HCEC 1CT (cell line): ENCODE results near the gene TOP3A.

ENCODE experiments used
- DNase-seq: peaks from one replicate; pipeline ENCODE4 v3.0.0-alpha.2; 2017

The TOP3A gene

DNA sequence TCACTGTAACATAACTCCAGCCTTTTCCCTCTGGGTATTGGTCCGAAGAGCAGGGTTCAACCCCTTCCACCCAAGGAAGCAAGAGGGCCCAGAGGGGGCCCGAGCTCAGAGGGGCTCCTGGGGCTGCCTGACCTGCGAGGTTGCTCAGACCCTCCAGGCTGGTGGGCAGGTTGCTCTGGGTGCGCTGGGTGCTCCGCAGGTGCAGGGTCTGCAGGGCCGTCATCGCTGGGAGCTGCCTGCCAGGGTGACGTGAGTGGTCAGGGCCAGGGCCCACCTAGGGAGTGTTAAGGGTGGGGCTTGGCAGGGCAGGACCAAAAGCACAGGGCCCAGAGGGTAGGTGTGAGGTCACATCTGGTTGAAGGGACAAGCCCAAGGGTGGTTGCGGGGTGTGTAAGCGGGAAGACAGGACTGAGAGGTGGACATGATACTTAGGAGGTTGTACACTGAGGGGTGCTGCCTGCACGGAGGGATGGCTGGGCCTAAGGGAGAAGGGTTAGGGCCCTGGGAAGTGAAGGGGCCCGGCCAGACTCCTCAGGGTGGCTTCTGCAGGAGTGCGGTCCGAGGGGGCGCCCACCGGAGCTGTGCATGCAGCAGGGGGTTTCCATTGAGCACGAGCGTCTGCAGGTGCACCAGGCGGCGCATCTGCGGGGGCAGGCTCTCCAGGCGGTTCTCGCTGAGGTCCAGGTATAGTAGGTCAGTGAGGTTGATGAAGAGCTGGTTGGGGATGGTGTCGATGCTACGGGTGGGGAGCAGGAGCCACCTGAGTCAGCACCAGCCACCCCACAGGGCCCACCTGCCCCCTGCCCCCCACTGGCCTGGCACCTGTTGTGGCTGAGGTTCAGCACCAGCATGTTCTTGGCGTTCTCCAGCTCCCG lies 60.6 kb downstream of the TOP3A start:
- no peak for DNase-seq

GRCh38 chr17:18253187-18253884 lies 61.5 kb downstream of the TOP3A start:
- no peak for DNase-seq

GRCh38 chr17:18252160-18252559 lies 62.6 kb downstream of the TOP3A start:
- no peak for DNase-seq

GRCh38 chr17:18251204-18251603 lies 63.6 kb downstream of the TOP3A start:
- no peak for DNase-seq

DNA sequence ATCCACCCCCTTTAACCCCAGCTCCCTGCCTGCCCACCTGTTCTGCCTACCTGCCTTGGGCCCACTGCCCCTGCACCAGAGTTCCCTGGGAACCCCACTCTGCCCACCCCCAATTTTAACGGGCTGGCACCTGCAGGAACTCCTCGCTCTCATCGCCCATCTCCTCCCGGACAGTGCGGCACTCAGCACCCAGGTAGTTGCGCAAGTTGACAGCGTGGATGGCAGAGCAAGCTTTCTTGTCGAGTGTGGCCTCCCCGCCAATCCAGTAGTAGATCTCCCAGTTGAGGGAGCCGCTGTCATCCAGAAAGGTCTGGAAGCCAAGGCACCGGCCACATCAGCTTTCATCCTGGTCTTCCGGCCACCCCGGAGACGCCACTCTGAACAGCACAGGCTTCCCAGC lies 64.1 kb downstream of the TOP3A start:
- no peak for DNase-seq

DNA sequence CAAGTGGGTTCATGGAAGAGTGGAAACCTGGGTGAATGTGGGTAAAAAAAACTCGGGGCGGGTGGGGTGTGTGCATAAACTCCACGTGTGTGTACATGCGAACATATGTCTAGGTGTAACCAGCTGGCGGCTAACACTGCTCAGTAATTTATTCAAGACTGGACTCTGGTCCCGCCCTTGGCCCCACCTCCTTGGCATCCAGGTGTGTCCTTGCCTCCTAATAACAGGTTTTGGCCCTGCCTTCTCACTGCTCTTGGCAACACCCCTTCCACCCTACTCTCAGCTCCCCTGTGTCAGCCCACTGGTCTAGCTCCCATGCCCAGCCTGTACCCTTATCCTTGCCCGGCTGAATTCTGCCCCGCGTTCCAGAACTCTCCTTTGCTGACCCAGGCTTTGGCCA lies 64.5 kb downstream of the TOP3A start:
- no peak for DNase-seq

GRCh38 chr17:18248811-18249210 lies 66.0 kb downstream of the TOP3A start:
- no peak for DNase-seq

DNA sequence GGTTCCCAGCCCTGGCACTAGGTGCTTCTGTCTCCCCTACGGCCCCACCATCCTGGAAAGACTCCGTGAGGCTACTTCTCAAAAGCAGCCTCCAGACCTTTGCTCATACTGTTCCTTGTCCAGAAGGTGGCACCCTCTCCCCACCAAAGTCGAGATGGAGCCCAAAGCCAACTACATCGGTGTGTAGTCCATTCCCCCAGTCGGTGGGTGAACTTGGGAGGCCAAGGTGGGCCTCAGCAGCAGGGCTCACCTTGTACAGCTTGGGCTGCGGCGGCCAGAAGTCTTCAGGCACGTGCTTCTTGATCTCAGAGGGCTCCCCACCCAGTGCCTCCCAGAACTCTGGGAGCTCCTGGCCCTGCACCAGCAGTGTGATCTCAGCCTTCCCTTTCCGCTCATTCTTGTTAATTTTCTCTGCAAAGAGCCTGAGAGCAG lies 66.5 kb downstream of the TOP3A start:
- peak; percentile 49 for DNase-seq

DNA sequence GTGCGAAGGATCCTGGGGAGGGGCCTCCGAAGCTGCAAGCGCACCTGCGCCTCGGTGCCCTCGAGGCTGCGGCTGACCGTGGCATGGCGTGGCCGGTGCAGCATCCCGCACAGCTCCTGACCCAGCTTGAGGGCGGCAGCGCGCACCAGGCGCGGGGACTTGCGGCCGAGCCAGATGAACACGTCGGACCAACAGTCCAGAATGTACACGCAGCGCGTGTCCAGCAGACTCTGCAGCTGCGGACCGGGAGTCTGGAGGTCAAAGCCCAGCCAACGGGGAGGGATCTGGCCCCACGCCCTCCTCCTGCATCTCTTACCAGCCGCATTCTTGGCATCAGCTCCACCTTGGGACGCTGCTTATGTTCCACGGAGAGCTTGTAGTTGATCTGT lies 67.2 kb downstream of the TOP3A start:
- no peak for DNase-seq

GRCh38 chr17:18246880-18247612 lies 67.7 kb downstream of the TOP3A start:
- DNase-seq, result no peak

DNA sequence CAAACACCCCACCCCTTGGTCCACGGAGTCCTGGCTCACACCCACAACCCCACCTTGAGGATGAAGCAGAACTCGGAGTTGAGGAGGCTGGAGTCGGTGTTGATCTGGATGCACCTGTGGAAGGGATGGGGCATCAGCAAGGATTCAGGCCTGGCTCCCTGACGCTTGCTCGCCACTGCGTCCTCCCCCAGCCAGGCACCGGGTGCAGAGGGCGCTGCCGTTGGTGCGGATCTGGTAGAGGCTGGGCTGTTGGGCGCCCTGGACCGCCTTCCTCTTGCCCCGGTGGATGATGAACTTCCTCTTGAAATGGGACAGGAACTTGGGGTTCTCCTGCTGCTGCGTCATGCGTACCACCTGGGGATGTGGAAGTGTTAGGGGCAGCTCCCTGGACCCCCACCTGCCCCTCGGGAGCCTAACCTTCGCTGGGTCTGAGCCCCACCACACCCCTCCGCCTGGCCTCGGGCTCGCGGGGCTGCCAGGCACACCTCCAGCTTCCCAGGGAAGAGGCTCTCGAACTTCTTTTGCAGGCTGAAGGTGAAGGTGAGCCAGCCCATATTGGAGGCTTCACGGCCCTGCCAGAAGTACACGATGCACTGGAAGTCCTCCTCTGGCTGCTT lies 68.6 kb downstream of the TOP3A start:
- no peak for DNase-seq

DNA sequence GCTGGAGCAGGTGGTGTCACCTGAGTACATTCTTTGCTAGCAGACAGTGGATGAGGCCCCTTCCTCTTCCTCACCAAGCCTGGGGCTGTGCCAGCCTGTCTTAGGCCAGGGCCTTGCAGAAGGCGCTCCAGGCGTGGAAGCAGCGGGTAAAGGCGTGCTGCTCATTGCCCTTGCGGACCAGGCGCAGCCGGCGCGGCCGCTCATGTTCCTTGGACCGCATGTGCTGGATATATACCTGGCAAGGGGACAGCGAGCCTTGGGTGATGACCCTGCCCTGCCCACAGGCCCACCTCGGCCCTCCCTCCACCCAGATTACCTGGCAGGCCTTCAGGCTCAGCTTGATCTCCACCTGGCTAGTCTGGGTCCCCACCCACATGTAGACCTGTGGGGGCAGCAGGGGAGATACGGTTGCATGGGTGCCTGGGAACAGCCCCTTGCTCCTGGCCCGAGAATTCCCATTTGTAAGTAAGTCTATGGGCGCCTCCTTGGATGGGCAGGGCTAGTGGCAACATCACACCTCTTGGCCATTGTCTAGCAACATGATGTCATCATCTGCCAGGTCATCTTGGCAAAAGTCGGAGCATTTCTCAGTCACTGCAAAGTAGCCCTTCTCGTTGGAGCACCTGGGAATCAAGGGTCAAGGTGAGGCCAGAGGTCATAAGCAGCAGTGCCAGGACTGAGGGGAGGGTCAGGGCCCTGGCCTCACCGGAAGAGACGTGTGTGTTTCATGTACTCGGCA lies 69.6 kb downstream of the TOP3A start:
- DNase-seq, result no peak

DNA sequence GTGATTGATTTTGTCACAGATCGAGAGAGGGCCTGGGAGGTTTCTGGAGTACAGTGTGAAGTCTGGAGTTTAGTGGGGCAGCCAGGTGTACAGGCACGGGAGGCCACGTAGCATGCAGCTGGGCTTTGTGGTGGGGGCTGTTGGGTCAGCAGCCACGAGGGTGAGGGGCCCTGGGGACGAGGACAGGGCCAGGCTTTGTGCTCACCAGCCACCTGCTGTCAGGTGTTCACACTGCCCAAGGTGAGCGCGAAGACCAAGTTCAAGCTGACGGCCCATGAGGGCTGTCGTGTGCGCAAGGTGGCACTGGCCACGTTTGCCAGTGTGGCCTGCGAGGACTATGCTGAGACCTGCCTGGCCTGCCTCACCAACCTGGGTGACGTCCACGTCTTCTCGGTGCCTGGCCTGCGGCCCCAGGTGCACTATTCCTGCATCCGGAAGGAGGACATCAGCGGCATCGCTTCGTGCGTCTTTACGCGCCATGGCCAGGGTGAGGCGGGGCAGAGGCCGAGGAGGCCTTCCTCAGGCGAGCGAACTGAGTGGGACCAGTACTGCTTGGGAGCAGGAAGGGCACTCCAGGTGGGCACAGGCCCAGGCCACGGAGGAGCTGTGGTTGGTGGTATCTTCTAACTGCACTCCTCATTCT lies 73.4 kb downstream of the TOP3A start:
- DNase-seq, result no peak

GRCh38 chr17:18240449-18240848 lies 74.3 kb downstream of the TOP3A start:
- no peak for DNase-seq

DNA sequence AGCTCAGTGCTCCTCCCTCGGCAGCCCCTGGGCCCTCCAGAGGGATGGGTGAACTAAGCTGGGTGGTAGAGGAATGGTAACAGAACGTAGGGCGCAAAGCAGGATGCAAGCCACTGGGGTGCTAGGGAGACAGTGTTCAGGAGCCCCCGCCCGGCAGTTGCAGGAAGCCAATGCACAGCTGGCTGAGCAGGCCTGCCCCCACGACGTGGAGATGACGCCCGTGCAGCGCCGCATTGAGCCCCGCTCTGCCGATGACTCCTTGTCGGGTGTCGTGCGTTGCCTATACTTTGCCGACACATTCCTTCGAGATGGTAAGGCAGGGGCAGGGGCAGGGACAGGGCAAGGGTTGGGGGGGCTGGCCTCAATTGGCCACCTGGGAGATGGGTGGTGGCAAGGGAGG lies 76.5 kb downstream of the TOP3A start:
- no peak for DNase-seq

GRCh38 chr17:18237461-18237860 lies 77.3 kb downstream of the TOP3A start:
- no peak for DNase-seq

DNA sequence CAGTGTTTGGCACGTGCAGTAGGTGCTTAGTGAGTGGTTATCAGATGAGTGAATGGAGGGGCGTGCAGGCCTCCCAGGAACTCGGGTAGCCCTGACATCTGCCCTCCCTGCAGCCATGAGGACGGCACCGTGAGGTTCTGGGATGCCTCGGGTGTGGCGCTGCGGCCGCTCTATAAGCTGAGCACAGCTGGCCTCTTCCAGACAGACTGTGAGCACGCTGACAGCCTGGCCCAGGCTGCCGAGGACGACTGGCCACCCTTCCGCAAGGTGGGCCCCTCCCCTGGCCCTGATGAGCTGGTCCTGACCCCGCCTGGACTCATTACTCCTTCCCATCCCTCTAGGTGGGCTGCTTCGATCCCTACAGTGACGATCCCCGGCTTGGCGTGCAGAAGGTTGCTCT lies 78.3 kb downstream of the TOP3A start:
- DNase-seq, result no peak

GRCh38 chr17:18235743-18236256 lies 79.0 kb downstream of the TOP3A start:
- peak; percentile 11 for DNase-seq

GRCh38 chr17:18234853-18235380 lies 79.9 kb downstream of the TOP3A start:
- DNase-seq, result no peak

DNA sequence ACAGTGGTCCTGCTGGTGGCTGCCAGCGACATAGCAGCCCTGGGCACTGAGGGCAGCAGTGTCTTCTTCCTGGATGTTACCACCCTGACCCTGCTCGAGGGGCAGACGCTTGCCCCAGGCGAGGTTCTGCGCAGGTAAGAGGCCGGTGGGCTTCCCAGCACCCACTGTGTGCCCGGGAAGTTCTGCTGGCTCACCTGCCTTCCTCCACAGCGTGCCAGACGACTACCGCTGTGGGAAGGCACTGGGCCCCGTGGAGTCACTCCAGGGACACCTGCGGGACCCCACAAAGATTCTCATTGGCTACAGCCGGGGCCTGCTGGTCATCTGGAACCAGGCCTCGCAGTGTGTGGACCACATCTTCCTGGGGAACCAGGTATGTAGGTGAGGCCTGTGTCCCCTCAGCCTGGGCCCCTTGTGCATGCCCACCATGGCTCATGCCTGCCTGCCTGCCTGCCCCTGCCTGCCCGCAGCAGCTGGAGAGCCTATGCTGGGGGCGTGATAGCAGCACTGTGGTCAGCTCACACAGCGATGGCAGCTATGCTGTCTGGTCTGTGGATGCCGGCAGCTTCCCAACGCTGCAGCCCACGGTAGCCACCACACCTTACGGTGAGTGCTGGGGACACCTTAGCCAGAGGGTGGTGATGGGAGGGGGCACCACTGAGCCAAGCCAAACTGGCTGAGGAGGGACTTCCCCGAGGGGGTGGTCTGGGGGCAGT lies 80.8 kb downstream of the TOP3A start:
- DNase-seq, result no peak

- no peak for DNase-seq
Measured at GRCh38 chr17:18231164-18231563, 83.6 kb downstream of the TOP3A start.
